B cell (primary cell): ENCODE data around the gene SYNGR3. TPM values are rescaled to one million over a fixed set of nuclear protein-coding genes. Genes with fewer than 3 reads are reported as not detected.

Source experiments
- ATAC-seq: fragments of 200-7000 bp; cut with Tn5 transposase; one replicate; pipeline ENCODE4 v1.10.0; 2021; ENCODE audit warnings: low read depth, mild to moderate bottlenecking, moderate number of reproducible peaks, moderate library complexity
- CTCF ChIA-PET: fragments of 350-600 bp; sonication (Branson Sonifier 250); formaldehyde crosslinking; loops from one replicate; lab custom pipeline; 2021; ENCODE audit warnings: antibody characterized with exemption, inconsistent platforms; lab: Charles Lee
- POLR2A ChIA-PET: fragments of 350-600 bp; sonication (Branson Sonifier 250); formaldehyde crosslinking; loops from one replicate; lab custom pipeline; 2021; ENCODE audit warnings: antibody characterized with exemption; lab: Charles Lee
- DNase-seq: peaks from one replicate; pipeline ENCODE4 v3.0.0; 2013
- H2AFZ ChIP-seq: 2 replicates; pipeline ENCODE4 v1.6.1; 2012; ENCODE audit warnings: mild to moderate bottlenecking, low read depth, low read length; ENCODE audit not compliant: insufficient read depth, poor library complexity, severe bottlenecking
- H3K27ac ChIP-seq, 2 donors: 1 replicate in 1 of 2; 2 replicates in 1 of 2; pipeline ENCODE4 v1.5.1; 2012 to 2013; ENCODE audit warnings: low read length in 2 of 2, mild to moderate bottlenecking in 2 of 2, moderate library complexity in 1 of 2
- H3K27me3 ChIP-seq, 4 experiments: fragments of 200-600 bp in 1 of 4; sonication (generic) in 1 of 4; replicated peaks in 1 of 4; 1 replicate in 2 of 4; 2 replicates in 2 of 4; pipeline versions ENCODE4 v1.6.1 to v1.7.0; 2013 to 2016; ENCODE audit warnings: low read length in 3 of 4, mild to moderate bottlenecking in 2 of 4, mixed read lengths in 1 of 4, moderate library complexity in 1 of 4; ENCODE audit not compliant: insufficient read depth in 4 of 4, control insufficient read depth in 3 of 4; ENCODE audit errors: control extremely low read depth in 1 of 4
- H3K36me3 ChIP-seq, 2 experiments: replicated peaks in 1 of 2; 1 replicate in 1 of 2; 2 replicates in 1 of 2; pipeline versions ENCODE4 v1.6.1 to v1.7.1; 2013; ENCODE audit warnings: low read length in 1 of 2; ENCODE audit not compliant: insufficient read depth in 2 of 2, control insufficient read depth in 1 of 2; ENCODE audit errors: control extremely low read depth in 1 of 2, extremely low read depth in 1 of 2
- H3K4me1 ChIP-seq, 2 donors: fragments of 200-600 bp in 1 of 2; sonication (generic) in 1 of 2; 1 replicate in 1 of 2; 2 replicates in 1 of 2; pipeline versions ENCODE4 v1.5.1 to v1.6.1; 2013 to 2017; ENCODE audit warnings: low read length in 2 of 2; ENCODE audit not compliant: control insufficient read depth in 2 of 2, insufficient read depth in 2 of 2
- H3K4me2 ChIP-seq: replicated peaks from 2 replicates; pipeline ENCODE3; 2012; ENCODE audit warnings: mild to moderate bottlenecking, low read depth, low read length; ENCODE audit not compliant: poor library complexity, severe bottlenecking
- H3K4me3 ChIP-seq, 5 experiments: fragments of 200-600 bp in 1 of 5; sonication (generic) in 1 of 5; 1 replicate in 3 of 5; 2 replicates in 2 of 5; pipeline versions ENCODE4 v1.5.1 to v1.7.0; 2011 to 2016; ENCODE audit warnings: low read length in 4 of 5, mild to moderate bottlenecking in 4 of 5, low read depth in 2 of 5, control low read depth in 1 of 5, moderate library complexity in 1 of 5; ENCODE audit not compliant: insufficient read depth in 1 of 5; ENCODE audit errors: control extremely low read depth in 1 of 5, extremely low read depth in 1 of 5
- H3K79me2 ChIP-seq: fragments of 200-600 bp; sonication (generic); one replicate; pipeline ENCODE4 v1.6.0; 2016; ENCODE audit warnings: low read length; ENCODE audit not compliant: control insufficient read depth, insufficient read depth
- H3K9ac ChIP-seq: fragments of 200-600 bp; sonication (generic); 2 replicates; pipeline ENCODE4 v1.6.1; 2017; ENCODE audit warnings: mild to moderate bottlenecking, low read length, moderate library complexity
- H3K9me3 ChIP-seq, 3 donors: one replicate each; pipeline versions ENCODE4 v1.6.1 to v1.7.1; 2013; ENCODE audit warnings: low read length in 2 of 3; ENCODE audit not compliant: control insufficient read depth in 2 of 3, insufficient read depth in 1 of 3; ENCODE audit errors: control extremely low read depth in 1 of 3
- H4K20me1 ChIP-seq: 2 replicates; pipeline ENCODE4 v1.6.0; 2012; ENCODE audit warnings: mild to moderate bottlenecking, low read length; ENCODE audit not compliant: insufficient read depth, control insufficient read depth, poor library complexity, severe bottlenecking
- H3K27ac Mint-ChIP-seq: one replicate; pipeline ENCODE4 v1.8.0; 2021; ENCODE audit warnings: mixed read lengths
- H3K27me3 Mint-ChIP-seq: one replicate; pipeline ENCODE4 v1.8.0; 2021; ENCODE audit warnings: mixed read lengths
- H3K4me1 Mint-ChIP-seq: one replicate; pipeline ENCODE4 v1.8.0; 2021; ENCODE audit warnings: mixed read lengths
- H3K4me3 Mint-ChIP-seq: one replicate; pipeline ENCODE4 v1.8.0; 2021; ENCODE audit warnings: mixed read lengths
- H3K9me3 Mint-ChIP-seq: one replicate; pipeline ENCODE4 v1.8.0; 2022; ENCODE audit warnings: mixed read lengths; ENCODE audit not compliant: insufficient read depth
- CTCF ChIP-seq: fragments of 200-600 bp; IDR thresholded peaks from one replicate; pipeline ENCODE4 v1.8.0; 2022; ENCODE audit warnings: antibody characterized with exemption, mild to moderate bottlenecking
- EZH2 ChIP-seq: IDR thresholded peaks from 2 replicates; pipeline ENCODE4 v1.6.1; 2012; ENCODE audit warnings: borderline replicate concordance, low read depth, mild to moderate bottlenecking, moderate library complexity, low read length; ENCODE audit not compliant: insufficient read depth, poor library complexity, severe bottlenecking
- WGBS: methylation state at CpG from one replicate; pipeline ENCODE4 v1.1.5; 2013; ENCODE audit warnings: missing lambda C conversion rate; ENCODE audit not compliant: insufficient coverage; 5-methylcytosine and 5-hydroxymethylcytosine counted together
- intact Hi-C: fragments of 100-400 bp; cut with micrococcal nuclease; formaldehyde crosslinking; loops from one replicate; pipeline ENCODE4 v1.10.0; 2022
- polyA plus RNA-seq: library from polyadenylated mRNA; depleted of rRNA; stranded (reverse); fragments of >200 nt; gene quantifications from 2 replicates; pipeline ENCODE4 v1.2.3, GENCODE V29; 2012
- total RNA-seq, 2 donors: library from RNA; stranded (reverse); fragments of 120-200 nt in 1 of 2; gene quantifications; 1 replicate in 1 of 2; 2 replicates in 1 of 2; pipeline versions ENCODE4 v1.2.3 to v1.2.4, GENCODE V29; 2013 to 2022

SYNGR3 gene
- total and polyA plus RNA-seq, 2 donors (not counting 1 experiment from before 2014, with no cell fraction given) = 19.5 to 19.8 TPM

DNA sequence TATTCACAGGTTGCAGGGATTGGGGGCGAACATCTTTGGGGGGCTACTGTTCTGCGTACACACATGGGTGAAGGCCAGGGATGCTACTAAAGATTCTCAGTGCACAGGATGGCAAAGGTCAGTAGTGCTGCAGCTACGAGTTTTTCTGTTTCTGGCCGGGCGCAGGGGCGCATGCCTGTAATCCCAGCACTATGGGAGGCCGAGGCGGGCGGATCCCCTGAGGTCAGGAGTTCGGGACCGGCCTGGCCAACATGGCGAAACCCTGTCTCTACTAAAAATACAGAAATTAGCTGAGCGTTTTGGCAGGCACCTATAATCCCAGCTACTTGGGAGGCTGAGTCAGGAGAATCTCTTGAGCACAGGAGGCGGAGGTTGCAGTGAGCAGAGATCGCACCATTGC is 23.8 kb downstream of the SYNGR3 start:
- Histone ChIP-seq H3K79me2 (peaks cover 15% of the 10 kb centered on the region), H3K4me1 (peaks cover 13 to 16% of the 10 kb centered on the region in 2 donors), H2AFZ (no peak overlapping the region), H4K20me1 (peaks cover 7% of the 10 kb centered on the region), H3K4me3 (no peak overlapping the region), H3K27ac (no peak overlapping the region), H3K9ac (no peak overlapping the region), H3K36me3 (no peaks in the 10 kb centered on the region), H3K27me3 (peaks cover 0 to 7% (median 0%) of the 10 kb centered on the region in 4 experiments), H3K4me2 (no peak overlapping the region), H3K9me3 (no peaks in the 10 kb centered on the region)
- intact Hi-C loops = no loop called here
- CTCF ChIA-PET = interaction anchor here (1.2 to 2.8 kb wide), 2 partner anchors 9 kb away, joined by 3 to 10 read pairs; no protein-coding TSS in a partner anchor
- POLR2A ChIA-PET = no interaction called here
- H3K9me3 Mint-ChIP-seq = no peaks in the 10 kb centered on the region
- no peak overlapping the region for H3K27ac Mint-ChIP-seq
- ATAC-seq = no peak
- DNase-seq = no peak
- peaks cover 10% of the 10 kb centered on the region for H3K4me1 Mint-ChIP-seq
- TF ChIP-seq EZH2 = no peak
- H3K4me3 Mint-ChIP-seq = no peak overlapping the region
- peaks cover 3% of the 10 kb centered on the region for H3K27me3 Mint-ChIP-seq
- WGBS = 95% methylated on average over 13 of the region's 15 CpGs

- peaks cover 11% of the 10 kb centered on the region for H3K27me3 Mint-ChIP-seq
- no peak overlapping the region for H3K9ac ChIP-seq
- ChIA-PET CTCF (interaction anchor here (0.6 kb wide), 1 partner anchor 139 kb away, joined by 3 read pairs; no protein-coding TSS in a partner anchor), POLR2A (no interaction called here)
- H3K79me2 ChIP-seq = peaks cover 3% of the 10 kb centered on the region
- ATAC-seq = no peak
- H3K4me2 ChIP-seq = no peak overlapping the region
- no peak overlapping the region for H2AFZ ChIP-seq
- H3K4me1 Mint-ChIP-seq = peaks cover 1% of the 10 kb centered on the region
- peaks cover 12 to 15% of the 10 kb centered on the region in 2 donors for H3K4me1 ChIP-seq
- no peaks in the 10 kb centered on the region for H3K36me3 ChIP-seq
- no peaks in the 10 kb centered on the region for H3K9me3 ChIP-seq
- TF ChIP-seq CTCF (no peak), EZH2 (no peak)
- no peak overlapping the region for H3K27ac ChIP-seq
- WGBS = 92% methylated on average over 18 of the region's 24 CpGs
- peaks cover 0 to 21% (median 6%) of the 10 kb centered on the region in 4 experiments for H3K27me3 ChIP-seq
- intact Hi-C loops = no loop called here
- H3K4me3 ChIP-seq = no peak overlapping the region
- no peaks in the 10 kb centered on the region for H3K9me3 Mint-ChIP-seq
- H3K4me3 Mint-ChIP-seq = no peak overlapping the region
- DNase-seq = no peak
- no peaks in the 10 kb centered on the region for H4K20me1 ChIP-seq
- no peak overlapping the region for H3K27ac Mint-ChIP-seq
Observed at GRCh38 chr16:2015117-2015946, 25.6 kb downstream of the SYNGR3 start.
